HCT116 (cell line): ENCODE data around the gene MAP4K2. TPM values are rescaled to one million over a fixed set of nuclear protein-coding genes. Genes with fewer than 3 reads are reported as not detected.

ENCODE experiments used
- ATAC-seq: fragments of 200-7000 bp; cut with Tn5 transposase; 2 replicates; pipeline ENCODE4 v1.9.1; 2020; ENCODE audit warnings: mild to moderate bottlenecking, moderate library complexity
- BruUV-seq: library from RNA; stranded (reverse); fragments of 400-500 nt; replicated peaks from 2 replicates; lab custom pipeline; 2021; lab: Mats Ljungman, UMichigan
- CTCF ChIA-PET: fragments of 300-600 bp; sonication (Branson Sonifier 250); formaldehyde crosslinking; loops from one replicate; lab custom pipeline; 2021; ENCODE audit warnings: antibody characterized with exemption; lab: Charles Lee
- POLR2A ChIA-PET: fragments of 300-600, 350-600 bp; sonication (Branson Sonifier 250); formaldehyde crosslinking; loops from one replicate; lab custom pipeline; 2021; ENCODE audit warnings: antibody characterized with exemption; lab: Charles Lee
- RAD21 ChIA-PET, 2 experiments: fragments of 300-600 bp; sonication (Branson Sonifier 250); formaldehyde crosslinking; loops; one replicate each; lab custom pipeline; 2023; ENCODE audit warnings: low total read pairs in 2 of 2; ENCODE audit not compliant: uncharacterized antibody in 2 of 2, unreplicated experiment in 2 of 2, low non-redundant PET in 1 of 2; lab: Charles Lee
- DNase-seq: peaks from one replicate; pipeline ENCODE4 v3.0.0-alpha.2; 2010; ENCODE audit warnings: low read depth, low spot score
- H2AFZ ChIP-seq: fragments of 200-600 bp; shearing (Covaris generic), sonication (generic); 2 replicates; pipeline ENCODE4 v1.6.1; 2017; ENCODE audit warnings: low read depth, mixed run types, mixed read lengths, antibody characterized with exemption, low read length; ENCODE audit not compliant: poor library complexity, severe bottlenecking
- H3K27ac ChIP-seq: 2 replicates; pipeline ENCODE4 v1.5.1; 2012; ENCODE audit warnings: low read depth, low read length
- H3K27me3 ChIP-seq: fragments of 200-600 bp; sonication (generic); 2 replicates; pipeline ENCODE4 v1.6.1; 2016; ENCODE audit warnings: mixed run types, low read length, mixed read lengths; ENCODE audit not compliant: insufficient read depth
- H3K36me3 ChIP-seq, 2 experiments: fragments of 200-500 bp in 1 of 2; fragments of 200-600 bp in 1 of 2; sonication (Bioruptor generic) in 1 of 2; sonication (generic) in 1 of 2; 2 replicates each; pipeline versions ENCODE4 v1.5.1 to v1.6.1; 2014 to 2016; ENCODE audit warnings: low read length in 2 of 2, inconsistent platforms in 1 of 2, mixed read lengths in 1 of 2, mixed run types in 1 of 2; ENCODE audit not compliant: insufficient read depth in 2 of 2, control insufficient read depth in 1 of 2
- H3K4me1 ChIP-seq, 2 experiments: fragments of 200-600 bp in 1 of 2; sonication (generic) in 1 of 2; 2 replicates each; pipeline versions ENCODE4 v1.5.1 to v1.6.1; 2012 to 2017; ENCODE audit warnings: low read length in 2 of 2, inconsistent platforms in 1 of 2, mild to moderate bottlenecking in 1 of 2, mixed read lengths in 1 of 2, mixed run types in 1 of 2, moderate library complexity in 1 of 2; ENCODE audit not compliant: insufficient read depth in 2 of 2, control insufficient read depth in 1 of 2
- H3K4me2 ChIP-seq: fragments of 200-600 bp; sonication (generic); 2 replicates; pipeline ENCODE4 v1.6.1; 2017; ENCODE audit warnings: mixed run types, low read length, mixed read lengths
- H3K4me3 ChIP-seq, 2 experiments: fragments of 200-600 bp in 1 of 2; sonication (generic) in 1 of 2; replicated peaks in 1 of 2; 2 replicates each; pipeline ENCODE4 v1.5.1; 2011 to 2016; ENCODE audit warnings: low read length in 2 of 2, control low read depth in 1 of 2, low read depth in 1 of 2, mild to moderate bottlenecking in 1 of 2, mixed read lengths in 1 of 2, mixed run types in 1 of 2
- H3K79me2 ChIP-seq: fragments of 200-600 bp; sonication (generic); 2 replicates; pipeline ENCODE4 v1.6.1; 2017; ENCODE audit warnings: mild to moderate bottlenecking, mixed run types, low read length, moderate library complexity, mixed read lengths; ENCODE audit not compliant: insufficient read depth
- H3K9ac ChIP-seq: fragments of 200-600 bp; sonication (generic); 2 replicates; pipeline ENCODE4 v1.6.1; 2016; ENCODE audit warnings: low read length, mixed read lengths
- H3K9me2 ChIP-seq: fragments of 200-600 bp; sonication (generic), shearing (Covaris generic); 2 replicates; pipeline ENCODE4 v1.6.1; 2017; ENCODE audit warnings: mixed run types, mild to moderate bottlenecking, moderate library complexity; ENCODE audit not compliant: insufficient read depth
- H3K9me3 ChIP-seq, 2 experiments: fragments of 200-500 bp in 1 of 2; fragments of 200-600 bp in 1 of 2; sonication (Bioruptor generic) in 1 of 2; sonication (generic) in 1 of 2; 2 replicates each; pipeline ENCODE4 v1.6.1; 2014 to 2017; ENCODE audit warnings: low read length in 2 of 2, mixed read lengths in 2 of 2, inconsistent platforms in 1 of 2, low read depth in 1 of 2, mild to moderate bottlenecking in 1 of 2, mixed run types in 1 of 2, moderate library complexity in 1 of 2; ENCODE audit not compliant: control insufficient read depth in 1 of 2, insufficient read depth in 1 of 2
- H4K20me1 ChIP-seq: fragments of 200-600 bp; sonication (generic), shearing (Covaris generic); 2 replicates; pipeline ENCODE4 v1.6.1; 2017; ENCODE audit warnings: mixed run types, mild to moderate bottlenecking, moderate library complexity; ENCODE audit not compliant: insufficient read depth
- CEBPB ChIP-seq: IDR thresholded peaks from 2 replicates; pipeline ENCODE4 v1.6.1; 2012; ENCODE audit warnings: low read depth
- EGR1 ChIP-seq: IDR thresholded peaks from 2 replicates; pipeline ENCODE4 v1.6.1; 2012; ENCODE audit warnings: low read depth
- EZH2phosphoT487 ChIP-seq: fragments of 200-600 bp; IDR thresholded peaks from 2 replicates; pipeline ENCODE4 v1.6.1; 2018; ENCODE audit warnings: antibody characterized with exemption, borderline replicate concordance
- FOSL1 ChIP-seq: IDR thresholded peaks from 2 replicates; pipeline ENCODE4 v1.6.1; 2012; ENCODE audit warnings: low read depth
- RAD21 ChIP-seq: IDR thresholded peaks from 2 replicates; pipeline ENCODE4 v1.6.1; 2012; ENCODE audit warnings: low read depth, mild to moderate bottlenecking
- TCF7L2 ChIP-seq: IDR thresholded peaks from 2 replicates; pipeline ENCODE4 v1.7.0; 2011; ENCODE audit warnings: borderline replicate concordance, inconsistent platforms; ENCODE audit not compliant: insufficient read depth, insufficient read length; ENCODE audit errors: extremely low read depth
- intact Hi-C: fragments of 100-400 bp; cut with micrococcal nuclease; formaldehyde crosslinking; loops from 2 replicates; pipeline ENCODE4 v1.10.0; 2022
- total RNA-seq: library from RNA; stranded (reverse); gene quantifications from one replicate; pipeline ENCODE4 v1.2.1, GENCODE V29; 2021; ENCODE audit not compliant: unreplicated experiment
- TF ChIP-seq, protein P1 (sequence below): IDR thresholded peaks from 2 replicates; pipeline ENCODE4 v1.6.1; 2012; ENCODE audit warnings: low read depth
- TF ChIP-seq, protein P2 (sequence below), 3 experiments: fragments of 200-600 bp in 1 of 3; sonication (generic) in 1 of 3; IDR thresholded peaks in 2 of 3; conservative IDR thresholded peaks in 1 of 3; 2 replicates each; pipeline ENCODE4 v1.5.1; 2012 to 2017; ENCODE audit warnings: low read depth in 2 of 3, low read length in 2 of 3, antibody characterized with exemption in 1 of 3, borderline replicate concordance in 1 of 3, control low read depth in 1 of 3, mild to moderate bottlenecking in 1 of 3, mixed read lengths in 1 of 3, mixed run types in 1 of 3, moderate library complexity in 1 of 3; ENCODE audit not compliant: insufficient read depth in 1 of 3

The MAP4K2 gene
- total RNA-seq, 1 experiment from 2014 or later = 44.2 TPM

GRCh38 chr11:64771861-64772260, 31.2 kb downstream of the MAP4K2 start:
- H3K4me2 ChIP-seq = no peak overlapping the region
- intact Hi-C loops = no loop called here
- ChIA-PET POLR2A (no interaction called here), RAD21 (no interaction called here), CTCF (interaction anchor here (0.8 kb wide), 1 partner anchor 10 kb away, joined by 3 read pairs; no protein-coding TSS in a partner anchor)
- no peaks in the 10 kb centered on the region for H3K9me3 ChIP-seq
- H2AFZ ChIP-seq = no peak overlapping the region
- no peak overlapping the region for H3K9ac ChIP-seq
- no TSS peak for BruUV-seq
- H3K27me3 ChIP-seq = no peaks in the 10 kb centered on the region
- peaks cover 5 to 8% of the 10 kb centered on the region in 2 experiments; a peak in 3 of 4 replicates for H3K4me1 ChIP-seq
- H3K36me3 ChIP-seq = peaks cover 96 to 98% of the 10 kb centered on the region in 2 experiments
- ATAC-seq (no peak), DNase-seq (no peak)
- no peak overlapping the region for H3K4me3 ChIP-seq
- H4K20me1 ChIP-seq = peaks cover 72% of the 10 kb centered on the region
- H3K9me2 ChIP-seq = no peaks in the 10 kb centered on the region
- peaks cover 100% of the 10 kb centered on the region for H3K79me2 ChIP-seq
- no peak for TF ChIP-seq EGR1
- no peak for TF ChIP-seq EZH2phosphoT487
- TF ChIP-seq CEBPB = no peak
- TF ChIP-seq FOSL1 = no peak
- TF ChIP-seq TCF7L2 = no peak
- TF ChIP-seq RAD21 = no peak
- TF ChIP-seq, protein P1, sequence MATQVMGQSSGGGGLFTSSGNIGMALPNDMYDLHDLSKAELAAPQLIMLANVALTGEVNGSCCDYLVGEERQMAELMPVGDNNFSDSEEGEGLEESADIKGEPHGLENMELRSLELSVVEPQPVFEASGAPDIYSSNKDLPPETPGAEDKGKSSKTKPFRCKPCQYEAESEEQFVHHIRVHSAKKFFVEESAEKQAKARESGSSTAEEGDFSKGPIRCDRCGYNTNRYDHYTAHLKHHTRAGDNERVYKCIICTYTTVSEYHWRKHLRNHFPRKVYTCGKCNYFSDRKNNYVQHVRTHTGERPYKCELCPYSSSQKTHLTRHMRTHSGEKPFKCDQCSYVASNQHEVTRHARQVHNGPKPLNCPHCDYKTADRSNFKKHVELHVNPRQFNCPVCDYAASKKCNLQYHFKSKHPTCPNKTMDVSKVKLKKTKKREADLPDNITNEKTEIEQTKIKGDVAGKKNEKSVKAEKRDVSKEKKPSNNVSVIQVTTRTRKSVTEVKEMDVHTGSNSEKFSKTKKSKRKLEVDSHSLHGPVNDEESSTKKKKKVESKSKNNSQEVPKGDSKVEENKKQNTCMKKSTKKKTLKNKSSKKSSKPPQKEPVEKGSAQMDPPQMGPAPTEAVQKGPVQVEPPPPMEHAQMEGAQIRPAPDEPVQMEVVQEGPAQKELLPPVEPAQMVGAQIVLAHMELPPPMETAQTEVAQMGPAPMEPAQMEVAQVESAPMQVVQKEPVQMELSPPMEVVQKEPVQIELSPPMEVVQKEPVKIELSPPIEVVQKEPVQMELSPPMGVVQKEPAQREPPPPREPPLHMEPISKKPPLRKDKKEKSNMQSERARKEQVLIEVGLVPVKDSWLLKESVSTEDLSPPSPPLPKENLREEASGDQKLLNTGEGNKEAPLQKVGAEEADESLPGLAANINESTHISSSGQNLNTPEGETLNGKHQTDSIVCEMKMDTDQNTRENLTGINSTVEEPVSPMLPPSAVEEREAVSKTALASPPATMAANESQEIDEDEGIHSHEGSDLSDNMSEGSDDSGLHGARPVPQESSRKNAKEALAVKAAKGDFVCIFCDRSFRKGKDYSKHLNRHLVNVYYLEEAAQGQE = no peak
- TF ChIP-seq, protein P2, sequence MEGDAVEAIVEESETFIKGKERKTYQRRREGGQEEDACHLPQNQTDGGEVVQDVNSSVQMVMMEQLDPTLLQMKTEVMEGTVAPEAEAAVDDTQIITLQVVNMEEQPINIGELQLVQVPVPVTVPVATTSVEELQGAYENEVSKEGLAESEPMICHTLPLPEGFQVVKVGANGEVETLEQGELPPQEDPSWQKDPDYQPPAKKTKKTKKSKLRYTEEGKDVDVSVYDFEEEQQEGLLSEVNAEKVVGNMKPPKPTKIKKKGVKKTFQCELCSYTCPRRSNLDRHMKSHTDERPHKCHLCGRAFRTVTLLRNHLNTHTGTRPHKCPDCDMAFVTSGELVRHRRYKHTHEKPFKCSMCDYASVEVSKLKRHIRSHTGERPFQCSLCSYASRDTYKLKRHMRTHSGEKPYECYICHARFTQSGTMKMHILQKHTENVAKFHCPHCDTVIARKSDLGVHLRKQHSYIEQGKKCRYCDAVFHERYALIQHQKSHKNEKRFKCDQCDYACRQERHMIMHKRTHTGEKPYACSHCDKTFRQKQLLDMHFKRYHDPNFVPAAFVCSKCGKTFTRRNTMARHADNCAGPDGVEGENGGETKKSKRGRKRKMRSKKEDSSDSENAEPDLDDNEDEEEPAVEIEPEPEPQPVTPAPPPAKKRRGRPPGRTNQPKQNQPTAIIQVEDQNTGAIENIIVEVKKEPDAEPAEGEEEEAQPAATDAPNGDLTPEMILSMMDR (IDR thresholded peaks at IDR 0.05 in 2 of 3, conservative IDR thresholded peaks at IDR 0.05 in 1 of 3; ENCODE audit: borderline replicate concordance in 1 of 3, insufficient read depth in 1 of 3, low read depth in 2 of 3, low read length in 2 of 3) = no peak
- H3K27ac ChIP-seq = no peak overlapping the region
